K562 (cell line): ENCODE measurements around the gene SIRT2. TPM values are rescaled to one million over a fixed set of nuclear protein-coding genes. Genes with fewer than 3 reads are reported as not detected.

ENCODE experiments used
- ARID4B ChIP-seq: sonication (generic); formaldehyde crosslinking; IDR thresholded peaks from 2 replicates; pipeline ENCODE4 v1.8.0; 2022; ENCODE audit warnings: mild to moderate bottlenecking, missing genetic modification reagents
- FOXP1 ChIP-seq: sonication (generic); formaldehyde crosslinking; IDR thresholded peaks from 2 replicates; pipeline ENCODE4 v1.8.0; 2022; ENCODE audit warnings: mild to moderate bottlenecking, missing genetic modification reagents
- GATA2 ChIP-seq: sonication (generic); formaldehyde crosslinking; IDR thresholded peaks from 2 replicates; pipeline ENCODE4 v1.4.0; 2020; ENCODE audit warnings: mild to moderate bottlenecking, missing genetic modification reagents
- KLF6 ChIP-seq: fragments of 250-450 bp; sonication (Bioruptor Pico); IDR thresholded peaks from 2 replicates; pipeline ENCODE4 v1.4.0; 2020; ENCODE audit warnings: mild to moderate bottlenecking, moderate library complexity, borderline replicate concordance
- MAFF ChIP-seq: IDR thresholded peaks from 2 replicates; pipeline ENCODE4 v1.6.1; 2012; ENCODE audit warnings: low read length, improper control_type of control experiment
- MAFK ChIP-seq: IDR thresholded peaks from 2 replicates; pipeline ENCODE4 v1.6.1; 2011; ENCODE audit warnings: low read length, improper control_type of control experiment
- MEIS2 ChIP-seq: fragments of 450-650 bp; IDR thresholded peaks from 2 replicates; pipeline ENCODE4 v1.6.1; 2014; ENCODE audit warnings: mild to moderate bottlenecking; ENCODE audit not compliant: partially characterized antibody
- NBN ChIP-seq: fragments of 450-650 bp; IDR thresholded peaks from 2 replicates; pipeline ENCODE4 v1.6.1; 2016; ENCODE audit warnings: low read depth, mild to moderate bottlenecking
- NFIC ChIP-seq: fragments of 450-650 bp; IDR thresholded peaks from 2 replicates; pipeline ENCODE4 v1.6.1; 2017; ENCODE audit warnings: mild to moderate bottlenecking, inconsistent platforms
- TCF7 ChIP-seq: sonication (generic); IDR thresholded peaks from 2 replicates; pipeline ENCODE4 v1.6.1; 2016; ENCODE audit warnings: antibody characterized with exemption, borderline replicate concordance
- TRIM24 ChIP-seq, 2 experiments: fragments of 450-650 bp; IDR thresholded peaks; 2 replicates each; pipeline ENCODE4 v1.6.1; 2016
- XRCC4 ChIP-seq: IDR thresholded peaks from one replicate; pipeline ENCODE4 v1.6.1; 2011; ENCODE audit not compliant: insufficient read depth, insufficient read length; ENCODE audit errors: extremely low read depth
- ZNF224 ChIP-seq: sonication (generic); formaldehyde crosslinking; IDR thresholded peaks from 2 replicates; pipeline ENCODE4 v1.8.0; 2022; ENCODE audit warnings: mild to moderate bottlenecking, missing genetic modification reagents
- polyA plus RNA-seq, 8 experiments: library from polyadenylated mRNA; depleted of rRNA in 4 of 8; stranded (reverse) in 5 of 8; unstranded in 3 of 8; fragments of >200 nt; fragmentation: Nextera tagmentation in 2 of 8; fragmentation: Illumina TruSeq in 1 of 8; extraction: Ambion mirVana in 2 of 8; extraction: Trizol in 1 of 8; gene quantifications; 2 replicates each; pipeline versions ENCODE4 v1.2.1 to v1.2.3, GENCODE V29; 2011 to 2014; ENCODE audit warnings: inconsistent platforms in 1 of 8, missing spikeins in 1 of 8
- total RNA-seq, 7 experiments: library from RNA; depleted of rRNA in 6 of 7; stranded (reverse); fragments of >200 nt in 6 of 7; fragmentation: Illumina TruSeq in 2 of 7; extraction: Trizol in 2 of 7; gene quantifications; 2 replicates each; pipeline versions ENCODE4 v1.2.1 to v1.2.3, GENCODE V29; 2011 to 2021; ENCODE audit warnings: low replicate concordance in 1 of 7
- TF ChIP-seq, protein P1 (sequence below): IDR thresholded peaks from 2 replicates; pipeline ENCODE4 v1.6.1; 2011; ENCODE audit warnings: borderline replicate concordance, low read depth, mild to moderate bottlenecking, moderate library complexity, low read length; ENCODE audit not compliant: insufficient read depth, poor library complexity, severe bottlenecking
- TF ChIP-seq, protein P2 (sequence below), 2 experiments: fragments of 450-650 bp; IDR thresholded peaks; 2 replicates each; pipeline ENCODE4 v1.6.1; 2018; ENCODE audit warnings: mild to moderate bottlenecking in 2 of 2, low read depth in 1 of 2; ENCODE audit not compliant: partially characterized antibody in 2 of 2
- TF ChIP-seq, protein P3 (sequence below): fragments of 250-450 bp; sonication (Bioruptor Pico); IDR thresholded peaks from 2 replicates; pipeline ENCODE4 v1.5.0; 2021

SIRT2 gene
- total and polyA plus RNA-seq, 9 of the 15 experiments (the other 6 are each of a cell fraction or from before 2014, with no cell fraction given), result 2.3 to 35.2 (median 22.9) TPM

DNA sequence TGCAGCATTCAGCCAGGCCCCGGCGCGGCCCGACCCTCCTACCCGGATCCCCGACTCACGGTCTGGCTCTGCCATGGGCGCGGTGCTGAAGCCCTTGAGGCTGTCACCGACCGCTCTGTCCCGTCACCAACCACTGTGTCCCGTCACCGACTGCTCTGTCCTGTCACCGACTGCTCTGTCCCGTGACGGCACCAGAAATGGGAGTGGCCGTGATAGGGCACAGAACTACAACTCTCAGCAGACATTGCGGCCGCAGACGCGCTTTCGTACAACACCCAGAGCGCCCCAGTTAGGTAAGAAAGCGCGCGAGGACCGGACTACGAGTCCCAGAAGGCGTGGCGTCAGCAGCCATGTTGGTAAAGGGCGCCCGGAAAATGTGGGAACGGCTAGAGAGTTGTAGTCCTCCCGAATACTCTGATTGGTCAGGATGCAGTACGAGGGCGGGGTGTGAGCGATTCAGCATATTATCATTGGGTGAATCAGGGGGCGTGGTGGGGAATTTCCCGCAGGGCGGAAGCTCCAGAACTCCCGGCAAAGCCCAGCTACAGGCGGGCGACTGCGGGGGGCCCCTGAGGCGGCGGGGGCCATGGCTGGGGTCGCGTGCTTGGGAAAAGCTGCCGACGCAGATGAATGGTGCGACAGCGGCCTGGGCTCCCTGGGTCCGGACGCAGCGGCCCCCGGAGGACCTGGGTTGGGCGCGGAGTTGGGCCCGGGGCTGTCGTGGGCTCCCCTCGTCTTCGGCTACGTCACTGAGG lies at the start of gene SIRT2, which contains the start of gene NFKBIB (continued):
- TF ChIP-seq, protein P1, sequence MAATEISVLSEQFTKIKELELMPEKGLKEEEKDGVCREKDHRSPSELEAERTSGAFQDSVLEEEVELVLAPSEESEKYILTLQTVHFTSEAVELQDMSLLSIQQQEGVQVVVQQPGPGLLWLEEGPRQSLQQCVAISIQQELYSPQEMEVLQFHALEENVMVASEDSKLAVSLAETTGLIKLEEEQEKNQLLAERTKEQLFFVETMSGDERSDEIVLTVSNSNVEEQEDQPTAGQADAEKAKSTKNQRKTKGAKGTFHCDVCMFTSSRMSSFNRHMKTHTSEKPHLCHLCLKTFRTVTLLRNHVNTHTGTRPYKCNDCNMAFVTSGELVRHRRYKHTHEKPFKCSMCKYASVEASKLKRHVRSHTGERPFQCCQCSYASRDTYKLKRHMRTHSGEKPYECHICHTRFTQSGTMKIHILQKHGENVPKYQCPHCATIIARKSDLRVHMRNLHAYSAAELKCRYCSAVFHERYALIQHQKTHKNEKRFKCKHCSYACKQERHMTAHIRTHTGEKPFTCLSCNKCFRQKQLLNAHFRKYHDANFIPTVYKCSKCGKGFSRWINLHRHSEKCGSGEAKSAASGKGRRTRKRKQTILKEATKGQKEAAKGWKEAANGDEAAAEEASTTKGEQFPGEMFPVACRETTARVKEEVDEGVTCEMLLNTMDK, result peak; percentile 36
- peak; percentile 69; the same call in 1 of the 2 replicates for TF ChIP-seq GATA2 (CRISPR knock-in tag)
- no peak for TF ChIP-seq ZNF224 (CRISPR knock-in tag)
- peak; percentile 44 for TF ChIP-seq NBN
- TF ChIP-seq XRCC4, result no peak
- peak; percentile 30 for TF ChIP-seq NFIC
- peak; percentile 10; the same call in 1 of the 2 replicates for TF ChIP-seq MAFF
- TF ChIP-seq, protein P2, sequence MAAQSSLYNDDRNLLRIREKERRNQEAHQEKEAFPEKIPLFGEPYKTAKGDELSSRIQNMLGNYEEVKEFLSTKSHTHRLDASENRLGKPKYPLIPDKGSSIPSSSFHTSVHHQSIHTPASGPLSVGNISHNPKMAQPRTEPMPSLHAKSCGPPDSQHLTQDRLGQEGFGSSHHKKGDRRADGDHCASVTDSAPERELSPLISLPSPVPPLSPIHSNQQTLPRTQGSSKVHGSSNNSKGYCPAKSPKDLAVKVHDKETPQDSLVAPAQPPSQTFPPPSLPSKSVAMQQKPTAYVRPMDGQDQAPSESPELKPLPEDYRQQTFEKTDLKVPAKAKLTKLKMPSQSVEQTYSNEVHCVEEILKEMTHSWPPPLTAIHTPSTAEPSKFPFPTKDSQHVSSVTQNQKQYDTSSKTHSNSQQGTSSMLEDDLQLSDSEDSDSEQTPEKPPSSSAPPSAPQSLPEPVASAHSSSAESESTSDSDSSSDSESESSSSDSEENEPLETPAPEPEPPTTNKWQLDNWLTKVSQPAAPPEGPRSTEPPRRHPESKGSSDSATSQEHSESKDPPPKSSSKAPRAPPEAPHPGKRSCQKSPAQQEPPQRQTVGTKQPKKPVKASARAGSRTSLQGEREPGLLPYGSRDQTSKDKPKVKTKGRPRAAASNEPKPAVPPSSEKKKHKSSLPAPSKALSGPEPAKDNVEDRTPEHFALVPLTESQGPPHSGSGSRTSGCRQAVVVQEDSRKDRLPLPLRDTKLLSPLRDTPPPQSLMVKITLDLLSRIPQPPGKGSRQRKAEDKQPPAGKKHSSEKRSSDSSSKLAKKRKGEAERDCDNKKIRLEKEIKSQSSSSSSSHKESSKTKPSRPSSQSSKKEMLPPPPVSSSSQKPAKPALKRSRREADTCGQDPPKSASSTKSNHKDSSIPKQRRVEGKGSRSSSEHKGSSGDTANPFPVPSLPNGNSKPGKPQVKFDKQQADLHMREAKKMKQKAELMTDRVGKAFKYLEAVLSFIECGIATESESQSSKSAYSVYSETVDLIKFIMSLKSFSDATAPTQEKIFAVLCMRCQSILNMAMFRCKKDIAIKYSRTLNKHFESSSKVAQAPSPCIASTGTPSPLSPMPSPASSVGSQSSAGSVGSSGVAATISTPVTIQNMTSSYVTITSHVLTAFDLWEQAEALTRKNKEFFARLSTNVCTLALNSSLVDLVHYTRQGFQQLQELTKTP (IDR thresholded peaks at IDR 0.05; ENCODE audit: low read depth in 1 of 2, partially characterized antibody in 2 of 2), result peak in 1 of 2 experiments; percentile 95
- TF ChIP-seq TCF7, result peak; percentile 68; the same call in 1 of the 2 replicates
- TF ChIP-seq MAFK, result peak; percentile 51
- TF ChIP-seq, protein P3, sequence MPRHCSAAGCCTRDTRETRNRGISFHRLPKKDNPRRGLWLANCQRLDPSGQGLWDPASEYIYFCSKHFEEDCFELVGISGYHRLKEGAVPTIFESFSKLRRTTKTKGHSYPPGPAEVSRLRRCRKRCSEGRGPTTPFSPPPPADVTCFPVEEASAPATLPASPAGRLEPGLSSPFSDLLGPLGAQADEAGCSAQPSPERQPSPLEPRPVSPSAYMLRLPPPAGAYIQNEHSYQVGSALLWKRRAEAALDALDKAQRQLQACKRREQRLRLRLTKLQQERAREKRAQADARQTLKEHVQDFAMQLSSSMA (CRISPR knock-in tag), result no peak
- TF ChIP-seq KLF6 (CRISPR knock-in tag), result peak; percentile 5; the same call in 1 of the 2 replicates
- peak; percentile 80 for TF ChIP-seq ARID4B
- TF ChIP-seq FOXP1 (CRISPR knock-in tag), result peak; percentile 49; the same call in 1 of the 2 replicates
- TF ChIP-seq MEIS2, result peak; percentile 81
- no peak for TF ChIP-seq TRIM24 (IDR thresholded peaks at IDR 0.05)
